Suprapubic skin (tissue), 4 donors: ENCODE measurements around the gene C1GALT1. TPM values are rescaled to one million over a fixed set of nuclear protein-coding genes. Genes with fewer than 3 reads are reported as not detected.

ENCODE experiments used
- DNase-seq, 2 donors: peaks; one replicate each; pipeline ENCODE4 v3.0.0-alpha.2; 2019; ENCODE audit warnings: low spot score in 2 of 2
- H3K27ac ChIP-seq: fragments of 200-600 bp; sonication (generic); one replicate; pipeline ENCODE4 v1.5.1; 2019
- H3K27me3 ChIP-seq: fragments of 200-600 bp; sonication (generic); one replicate; pipeline ENCODE4 v1.5.1; 2019
- H3K36me3 ChIP-seq: fragments of 200-600 bp; sonication (generic); one replicate; pipeline ENCODE4 v1.5.1; 2019
- H3K4me1 ChIP-seq: fragments of 200-600 bp; sonication (generic); one replicate; pipeline ENCODE4 v1.5.1; 2019
- H3K4me3 ChIP-seq: fragments of 200-600 bp; sonication (generic); one replicate; pipeline ENCODE4 v1.5.1; 2019; ENCODE audit warnings: mild to moderate bottlenecking
- H3K9me3 ChIP-seq: fragments of 200-600 bp; sonication (generic); one replicate; pipeline ENCODE4 v1.5.1; 2019
- CTCF ChIP-seq, 2 donors: fragments of 200-600 bp in 1 of 2; fragments of 450-650 bp in 1 of 2; sonication (generic) in 1 of 2; IDR thresholded peaks; one replicate each; pipeline ENCODE4 v1.5.1; 2016 to 2019; ENCODE audit warnings: antibody characterized with exemption in 2 of 2, mild to moderate bottlenecking in 1 of 2, moderate library complexity in 1 of 2
- EP300 ChIP-seq: sonication (generic); formaldehyde crosslinking; IDR thresholded peaks from one replicate; pipeline ENCODE4 v1.6.1; 2017; ENCODE audit warnings: antibody characterized with exemption
- POLR2A ChIP-seq, 2 donors: fragments of 450-650 bp; IDR thresholded peaks; one replicate each; pipeline ENCODE4 v1.6.1; 2017; ENCODE audit warnings: antibody characterized with exemption in 2 of 2, mild to moderate bottlenecking in 2 of 2, moderate library complexity in 2 of 2
- POLR2AphosphoS5 ChIP-seq, 3 donors: sonication (generic); formaldehyde crosslinking; IDR thresholded peaks; one replicate each; pipeline ENCODE4 v1.6.1; 2017; ENCODE audit warnings: antibody characterized with exemption in 3 of 3
- WGBS: methylation state at CpG from one replicate; pipeline ENCODE4 v1.1.5; 2018; 5-methylcytosine and 5-hydroxymethylcytosine counted together
- total RNA-seq, 4 donors: library from RNA; depleted of rRNA; stranded (reverse); fragments of >200 nt; gene quantifications; one replicate each; pipeline ENCODE4 v1.1.0, GENCODE V29; 2016

C1GALT1 gene
- total RNA-seq, 4 donors from 2014 or later, result 13.3 to 65.0 (median 30.3) TPM

- H3K27me3 ChIP-seq, result no peaks in the 10 kb centered on the region
- TF ChIP-seq EP300 (no peak), POLR2AphosphoS5 (IDR thresholded peaks at IDR 0.05) (no peak), CTCF (IDR thresholded peaks at IDR 0.05) (no peak), POLR2A (IDR thresholded peaks at IDR 0.05) (no peak)
- no peaks in the 10 kb centered on the region for H3K36me3 ChIP-seq
- H3K9me3 ChIP-seq, result no peaks in the 10 kb centered on the region
- H3K27ac ChIP-seq, result no peak overlapping the region
- no peak overlapping the region for H3K4me3 ChIP-seq
- no peak for DNase-seq
- WGBS, result 80% methylated on average over 8 of the region's 8 CpGs
- H3K4me1 ChIP-seq, result no peaks in the 10 kb centered on the region
Measured at GRCh38 chr7:7265081-7266075, 83.0 kb downstream of the C1GALT1 start.

GRCh38 chr7:7266257-7266881 is 84.0 kb downstream of the C1GALT1 start:
- WGBS, result 91% methylated on average over 6 of the region's 6 CpGs
- no peaks in the 10 kb centered on the region for H3K4me1 ChIP-seq
- H3K27me3 ChIP-seq, result no peaks in the 10 kb centered on the region
- no peak for DNase-seq
- no peak overlapping the region for H3K27ac ChIP-seq
- H3K36me3 ChIP-seq, result no peaks in the 10 kb centered on the region
- no peak overlapping the region for H3K4me3 ChIP-seq
- TF ChIP-seq EP300 (no peak), POLR2AphosphoS5 (IDR thresholded peaks at IDR 0.05) (no peak), CTCF (IDR thresholded peaks at IDR 0.05) (no peak), POLR2A (IDR thresholded peaks at IDR 0.05) (no peak)
- H3K9me3 ChIP-seq, result no peaks in the 10 kb centered on the region

- Histone ChIP-seq H3K27ac (no peak overlapping the region), H3K9me3 (no peaks in the 10 kb centered on the region), H3K4me1 (no peaks in the 10 kb centered on the region), H3K36me3 (no peaks in the 10 kb centered on the region), H3K27me3 (no peaks in the 10 kb centered on the region), H3K4me3 (no peak overlapping the region)
- DNase-seq, result no peak
- TF ChIP-seq POLR2AphosphoS5 (IDR thresholded peaks at IDR 0.05), result no peak
- TF ChIP-seq CTCF (IDR thresholded peaks at IDR 0.05), result no peak
- no peak for TF ChIP-seq POLR2A (IDR thresholded peaks at IDR 0.05)
- TF ChIP-seq EP300, result no peak
- 74% methylated on average over 10 of the region's 10 CpGs for WGBS
Measured at GRCh38 chr7:7271094-7271874, 88.9 kb downstream of the C1GALT1 start.

GRCh38 chr7:7272294-7272693 is 90.0 kb downstream of the C1GALT1 start:
- H3K27me3 ChIP-seq, result no peaks in the 10 kb centered on the region
- WGBS, result 87% methylated on average over 1 of the region's 1 CpG
- no peak overlapping the region for H3K27ac ChIP-seq
- no peak overlapping the region for H3K4me3 ChIP-seq
- H3K4me1 ChIP-seq, result no peaks in the 10 kb centered on the region
- DNase-seq, result no peak
- no peaks in the 10 kb centered on the region for H3K36me3 ChIP-seq
- H3K9me3 ChIP-seq, result no peaks in the 10 kb centered on the region
- TF ChIP-seq POLR2A (IDR thresholded peaks at IDR 0.05) (no peak), EP300 (no peak), POLR2AphosphoS5 (IDR thresholded peaks at IDR 0.05) (no peak), CTCF (IDR thresholded peaks at IDR 0.05) (no peak)
